ENCODE measurements around the gene PRDM11. TPM values are rescaled to one million over a fixed set of nuclear protein-coding genes. Genes with fewer than 3 reads are reported as not detected.

The PRDM11 gene
- total and polyA plus RNA-seq, 2 of the 8 experiments (the other 6 are each of a cell fraction or from before 2014, with no cell fraction given), result 3.6 to 11.7 TPM

DNA sequence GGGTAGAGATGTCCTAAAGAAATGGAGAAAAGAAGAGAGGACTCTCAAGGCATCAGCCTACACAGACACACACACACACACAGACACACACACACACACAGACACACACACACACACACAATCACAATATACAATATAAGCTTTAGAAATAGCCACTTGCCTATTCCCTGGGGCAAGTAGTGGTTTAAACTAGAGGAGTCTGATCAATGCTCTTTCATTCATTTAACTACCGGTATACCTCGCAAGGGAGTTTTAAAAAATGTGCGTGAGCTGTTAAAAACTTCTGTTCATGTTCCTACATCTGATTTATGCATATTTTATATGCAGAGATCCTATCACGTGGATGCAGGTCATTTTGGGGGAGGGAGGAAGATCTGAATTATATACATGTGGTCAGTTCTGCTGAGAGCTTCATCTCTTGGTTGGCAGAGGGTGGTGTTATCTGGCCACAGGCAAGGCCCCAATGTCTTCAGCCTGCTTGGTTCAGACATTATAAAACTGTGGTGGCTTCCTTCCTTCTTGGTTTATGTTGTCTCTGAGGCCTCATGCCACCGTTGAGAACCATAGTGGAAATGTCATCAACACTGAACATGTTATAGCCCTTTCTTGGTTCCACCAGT, 83.1 kb downstream of the PRDM11 start:
- ChIA-PET CTCF (ENCODE audit: partially characterized antibody) (interaction anchor here (0.7 to 1.9 kb wide), 9 partner anchors 8 to 125 kb away, joined by 3 to 8 read pairs (median 3); no protein-coding TSS in a partner anchor), POLR2A (ENCODE audit: partially characterized antibody) (no interaction called here)
- Histone ChIP-seq H3K4me3 (ENCODE audit: extremely low read depth in 1 of 4, insufficient read depth in 2 of 4, low read depth in 3 of 4, low read length in 4 of 4) (no peak overlapping the region), H3K23ac (ENCODE audit: insufficient read length) (no peak overlapping the region), H3K27ac (ENCODE audit: low read depth, low read length) (no peak overlapping the region), H3K4me2 (ENCODE audit: insufficient read depth in 1 of 2, low read depth in 2 of 2, low read length in 2 of 2) (no peak overlapping the region), H4K8ac (ENCODE audit: extremely low read depth, insufficient read depth, low read length) (no peak overlapping the region), H3K79me1 (ENCODE audit: low read depth, low read length) (no peaks in the 10 kb centered on the region), H2AFZ (ENCODE audit: low read length) (no peak overlapping the region), H3K18ac (ENCODE audit: extremely low read depth, low read length) (no peak overlapping the region), H3K79me2 (ENCODE audit: control insufficient read depth in 1 of 2, insufficient read depth in 2 of 2, low read length in 2 of 2) (no peaks in the 10 kb centered on the region), H4K20me1 (replicated peaks in 1 of 2; ENCODE audit: control insufficient read depth in 1 of 2, insufficient read depth in 2 of 2, low read length in 2 of 2) (peaks cover 0 to 2% of the 10 kb centered on the region in 2 experiments), H4K91ac (replicated peaks; ENCODE audit: insufficient read length, low read length) (no peak overlapping the region), H2BK5ac (ENCODE audit: low read depth, low read length) (no peak overlapping the region), H3K9me3 (ENCODE audit: insufficient read depth in 2 of 2, low read depth in 1 of 2, low read length in 1 of 2) (no peaks in the 10 kb centered on the region), H2BK15ac (ENCODE audit: low read length) (no peak overlapping the region), H3K9ac (replicated peaks in 1 of 4; ENCODE audit: extremely low read depth in 1 of 4, low read depth in 3 of 4, low read length in 3 of 4) (no peak overlapping the region), H2BK120ac (replicated peaks; ENCODE audit: low read depth, low read length) (no peak overlapping the region), H3K36me3 (ENCODE audit: control insufficient read depth in 2 of 4, insufficient read depth in 4 of 4, low read length in 3 of 4) (peaks cover 0 to 10% (median 4%) of the 10 kb centered on the region in 4 experiments; a peak in 3 of 8 replicates), H3K4ac (replicated peaks; ENCODE audit: insufficient read length, low read depth, low read length) (no peak overlapping the region), H2BK12ac (ENCODE audit: low read depth, low read length) (no peak overlapping the region), H3K4me1 (replicated peaks in 1 of 4; ENCODE audit: control insufficient read depth in 3 of 4, insufficient read depth in 4 of 4, low read length in 3 of 4) (peaks cover 0 to 4% (median 2%) of the 10 kb centered on the region in 4 experiments; a peak in 2 of 7 replicates), H4K5ac (ENCODE audit: insufficient read length, low read depth, low read length) (no peak overlapping the region), H3K56ac (replicated peaks; ENCODE audit: insufficient read length, low read depth, low read length) (no peak overlapping the region), H2AK5ac (ENCODE audit: low read depth, low read length) (no peak overlapping the region), H2BK20ac (ENCODE audit: low read length) (no peak overlapping the region), H3K23me2 (ENCODE audit: low read depth, low read length) (no peaks in the 10 kb centered on the region), H3K14ac (ENCODE audit: insufficient read length) (no peak overlapping the region), H3K27me3 (replicated peaks in 1 of 4; ENCODE audit: control insufficient read depth in 3 of 4, extremely low read depth in 1 of 4, insufficient read depth in 3 of 4, low read length in 3 of 4) (no peaks in the 10 kb centered on the region)
- DNase-seq (ENCODE audit: low read depth in 1 of 2, low spot score in 2 of 2) (no peak), FAIRE-seq (no peak)
- TF ChIP-seq KDM1A (IDR thresholded peaks at IDR 0.05; ENCODE audit: borderline replicate concordance, low read length), result no peak
- WGBS, 2 experiments (ENCODE audit: extremely low coverage in 1 of 2, insufficient coverage in 1 of 2, insufficient read length in 1 of 2, insufficient replicate concordance in 2 of 2, low coverage in 1 of 2, low lambda C conversion rate in 2 of 2, missing lambda C conversion rate in 1 of 2), result 87% methylated on average over 5 of the region's 5 CpGs; no CpG with 5 or more reads in 1 of the 2 experiments

All from H1 (cell line).